K562 (cell line): Measurements from ENCODE around the gene SMIM3. TPM values are rescaled to one million over a fixed set of nuclear protein-coding genes. Genes with fewer than 3 reads are reported as not detected.

ENCODE experiments used
- COPS2 ChIP-seq: fragments of 450-650 bp; conservative IDR thresholded peaks from 2 replicates; pipeline ENCODE4 v1.6.1; 2016; ENCODE audit warnings: mild to moderate bottlenecking, moderate library complexity
- CREM ChIP-seq: IDR thresholded peaks from 2 replicates; pipeline ENCODE4 v1.6.1; 2014; ENCODE audit warnings: antibody characterized with exemption, low read depth
- ESRRA ChIP-seq: fragments of 450-650 bp; IDR thresholded peaks from 2 replicates; pipeline ENCODE4 v1.6.1; 2014; ENCODE audit warnings: low read depth, mild to moderate bottlenecking, moderate library complexity, borderline replicate concordance
- IFI16 ChIP-seq: fragments of 250-450 bp; sonication (Bioruptor Pico); IDR thresholded peaks from 2 replicates; pipeline ENCODE4 v2.1.2; 2022; ENCODE audit warnings: mild to moderate bottlenecking, inconsistent platforms
- KLF10 ChIP-seq: fragments of 250-450 bp; sonication (Bioruptor Pico); IDR thresholded peaks from 2 replicates; pipeline ENCODE4 v1.6.1; 2021; ENCODE audit warnings: matching md5 sums
- MIER1 ChIP-seq: fragments of 450-650 bp; IDR thresholded peaks from 2 replicates; pipeline ENCODE4 v1.6.1; 2016; ENCODE audit warnings: antibody characterized with exemption, mild to moderate bottlenecking, low read depth
- ZNF76 ChIP-seq: fragments of 250-450 bp; sonication (Bioruptor Pico); IDR thresholded peaks from 2 replicates; pipeline ENCODE4 v1.4.0; 2020; ENCODE audit warnings: mild to moderate bottlenecking, moderate library complexity, borderline replicate concordance
- polyA plus RNA-seq, 8 experiments: library from polyadenylated mRNA; depleted of rRNA in 4 of 8; stranded (reverse) in 5 of 8; unstranded in 3 of 8; fragments of >200 nt; fragmentation: Nextera tagmentation in 2 of 8; fragmentation: Illumina TruSeq in 1 of 8; extraction: Ambion mirVana in 2 of 8; extraction: Trizol in 1 of 8; gene quantifications; 2 replicates each; pipeline versions ENCODE4 v1.2.1 to v1.2.3, GENCODE V29; 2011 to 2014; ENCODE audit warnings: inconsistent platforms in 1 of 8, missing spikeins in 1 of 8
- total RNA-seq, 7 experiments: library from RNA; depleted of rRNA in 6 of 7; stranded (reverse); fragments of >200 nt in 6 of 7; fragmentation: Illumina TruSeq in 2 of 7; extraction: Trizol in 2 of 7; gene quantifications; 2 replicates each; pipeline versions ENCODE4 v1.2.1 to v1.2.3, GENCODE V29; 2011 to 2021; ENCODE audit warnings: low replicate concordance in 1 of 7
- TF ChIP-seq, protein P1 (sequence below), 2 experiments: fragments of 450-650 bp; formaldehyde crosslinking in 1 of 2; IDR thresholded peaks; 2 replicates each; pipeline versions ENCODE4 v1.4.0 to v1.6.1; 2014 to 2020; ENCODE audit warnings: mild to moderate bottlenecking in 2 of 2, borderline replicate concordance in 1 of 2, low read depth in 1 of 2

The SMIM3 gene
- total and polyA plus RNA-seq, 9 of the 15 experiments (the other 6 are each of a cell fraction or from before 2014, with no cell fraction given), result 4.1 to 27.7 (median 13.6) TPM

DNA sequence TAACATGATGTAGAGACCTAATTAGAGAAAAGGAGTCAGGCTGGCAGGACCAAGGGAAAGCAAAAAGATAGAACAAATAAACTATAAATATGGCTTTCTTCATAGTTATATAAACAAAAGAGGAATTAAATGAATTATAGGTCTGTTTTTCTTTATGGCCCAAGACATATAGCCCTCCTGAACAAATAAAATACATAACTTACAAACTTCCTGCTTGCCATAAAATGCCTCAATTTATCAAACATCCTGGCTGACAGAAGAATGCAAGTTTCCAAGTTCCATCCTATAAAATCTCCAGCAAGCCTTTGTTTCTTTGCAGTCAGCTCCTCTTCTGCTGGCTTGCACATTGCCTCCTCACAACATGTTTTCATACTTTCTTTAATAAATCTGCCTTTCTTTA is 36.5 kb downstream of the SMIM3 start (continued):
- TF ChIP-seq, protein P1, sequence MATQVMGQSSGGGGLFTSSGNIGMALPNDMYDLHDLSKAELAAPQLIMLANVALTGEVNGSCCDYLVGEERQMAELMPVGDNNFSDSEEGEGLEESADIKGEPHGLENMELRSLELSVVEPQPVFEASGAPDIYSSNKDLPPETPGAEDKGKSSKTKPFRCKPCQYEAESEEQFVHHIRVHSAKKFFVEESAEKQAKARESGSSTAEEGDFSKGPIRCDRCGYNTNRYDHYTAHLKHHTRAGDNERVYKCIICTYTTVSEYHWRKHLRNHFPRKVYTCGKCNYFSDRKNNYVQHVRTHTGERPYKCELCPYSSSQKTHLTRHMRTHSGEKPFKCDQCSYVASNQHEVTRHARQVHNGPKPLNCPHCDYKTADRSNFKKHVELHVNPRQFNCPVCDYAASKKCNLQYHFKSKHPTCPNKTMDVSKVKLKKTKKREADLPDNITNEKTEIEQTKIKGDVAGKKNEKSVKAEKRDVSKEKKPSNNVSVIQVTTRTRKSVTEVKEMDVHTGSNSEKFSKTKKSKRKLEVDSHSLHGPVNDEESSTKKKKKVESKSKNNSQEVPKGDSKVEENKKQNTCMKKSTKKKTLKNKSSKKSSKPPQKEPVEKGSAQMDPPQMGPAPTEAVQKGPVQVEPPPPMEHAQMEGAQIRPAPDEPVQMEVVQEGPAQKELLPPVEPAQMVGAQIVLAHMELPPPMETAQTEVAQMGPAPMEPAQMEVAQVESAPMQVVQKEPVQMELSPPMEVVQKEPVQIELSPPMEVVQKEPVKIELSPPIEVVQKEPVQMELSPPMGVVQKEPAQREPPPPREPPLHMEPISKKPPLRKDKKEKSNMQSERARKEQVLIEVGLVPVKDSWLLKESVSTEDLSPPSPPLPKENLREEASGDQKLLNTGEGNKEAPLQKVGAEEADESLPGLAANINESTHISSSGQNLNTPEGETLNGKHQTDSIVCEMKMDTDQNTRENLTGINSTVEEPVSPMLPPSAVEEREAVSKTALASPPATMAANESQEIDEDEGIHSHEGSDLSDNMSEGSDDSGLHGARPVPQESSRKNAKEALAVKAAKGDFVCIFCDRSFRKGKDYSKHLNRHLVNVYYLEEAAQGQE (IDR thresholded peaks at IDR 0.05; ENCODE audit: borderline replicate concordance), result no peak
- TF ChIP-seq, protein P1 (CRISPR knock-in tag; IDR thresholded peaks at IDR 0.05; ENCODE audit: low read depth), result no peak
- TF ChIP-seq ZNF76 (no peak), MIER1 (no peak), IFI16 (CRISPR knock-in tag) (no peak), COPS2 (no peak), CREM (no peak), ESRRA (no peak), KLF10 (CRISPR knock-in tag) (no peak)
